A673 (cell line): ENCODE data around the gene NEXMIF.

ENCODE experiments used
- EZH2 ChIP-seq: fragments of 200-600 bp; sonication (generic); IDR thresholded peaks from 2 replicates; pipeline ENCODE4 v1.6.1; 2017; ENCODE audit warnings: borderline replicate concordance, low read depth, mild to moderate bottlenecking, mixed read lengths, antibody characterized with exemption, low read length; ENCODE audit not compliant: poor library complexity, severe bottlenecking
- TF ChIP-seq, protein P1 (sequence below): fragments of 300-800, 200-600 bp; sonication (generic); conservative IDR thresholded peaks from 2 replicates; pipeline ENCODE4 v1.5.1; 2017; ENCODE audit warnings: low read depth, mild to moderate bottlenecking, antibody characterized with exemption, low read length, moderate library complexity, mixed read lengths

DNA sequence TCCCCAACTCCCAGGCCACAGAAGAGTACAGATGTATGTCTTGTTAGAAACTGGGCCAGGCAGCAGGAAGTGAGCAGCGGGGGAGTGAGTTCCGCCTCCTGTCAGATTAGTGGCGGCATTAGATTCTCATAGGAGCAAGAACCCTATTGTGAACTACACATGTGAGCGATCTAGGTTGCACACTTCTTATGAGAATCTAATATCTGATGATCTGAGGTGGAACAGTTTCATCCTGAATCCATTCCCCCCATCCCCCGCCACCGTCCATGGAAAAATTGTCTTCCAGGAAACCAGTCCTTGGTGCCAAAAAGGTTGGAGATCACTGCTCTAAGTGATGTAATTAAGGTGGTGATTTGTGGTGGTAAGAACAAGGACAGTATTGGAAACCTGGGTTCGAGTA, 24.5 kb upstream of the NEXMIF start:
- TF ChIP-seq, protein P1, sequence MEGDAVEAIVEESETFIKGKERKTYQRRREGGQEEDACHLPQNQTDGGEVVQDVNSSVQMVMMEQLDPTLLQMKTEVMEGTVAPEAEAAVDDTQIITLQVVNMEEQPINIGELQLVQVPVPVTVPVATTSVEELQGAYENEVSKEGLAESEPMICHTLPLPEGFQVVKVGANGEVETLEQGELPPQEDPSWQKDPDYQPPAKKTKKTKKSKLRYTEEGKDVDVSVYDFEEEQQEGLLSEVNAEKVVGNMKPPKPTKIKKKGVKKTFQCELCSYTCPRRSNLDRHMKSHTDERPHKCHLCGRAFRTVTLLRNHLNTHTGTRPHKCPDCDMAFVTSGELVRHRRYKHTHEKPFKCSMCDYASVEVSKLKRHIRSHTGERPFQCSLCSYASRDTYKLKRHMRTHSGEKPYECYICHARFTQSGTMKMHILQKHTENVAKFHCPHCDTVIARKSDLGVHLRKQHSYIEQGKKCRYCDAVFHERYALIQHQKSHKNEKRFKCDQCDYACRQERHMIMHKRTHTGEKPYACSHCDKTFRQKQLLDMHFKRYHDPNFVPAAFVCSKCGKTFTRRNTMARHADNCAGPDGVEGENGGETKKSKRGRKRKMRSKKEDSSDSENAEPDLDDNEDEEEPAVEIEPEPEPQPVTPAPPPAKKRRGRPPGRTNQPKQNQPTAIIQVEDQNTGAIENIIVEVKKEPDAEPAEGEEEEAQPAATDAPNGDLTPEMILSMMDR = no peak
- TF ChIP-seq EZH2 = no peak
